Kidney (tissue), 14 donors: Measurements from ENCODE around the gene SRRM4. TPM values are rescaled to one million over a fixed set of nuclear protein-coding genes. Genes with fewer than 3 reads are reported as not detected.

Experiments used
- DNase-seq, 5 donors: peaks; one replicate each; pipeline ENCODE4 v3.0.0-alpha.2; 2013 to 2020
- FAIRE-seq: peaks from 2 replicates; lab custom pipeline; 2012; peaks lifted over from hg19 to GRCh38; lab: Jason Lieb, UNC
- H3K27ac ChIP-seq, 2 donors: one replicate each; pipeline ENCODE4 v1.7.0; 2013; ENCODE audit warnings: low read depth in 2 of 2, low read length in 2 of 2, inconsistent platforms in 1 of 2
- H3K27me3 ChIP-seq: one replicate; pipeline ENCODE4 v1.7.1; 2013; ENCODE audit warnings: low read length, inconsistent platforms; ENCODE audit not compliant: control insufficient read depth, insufficient read depth
- H3K36me3 ChIP-seq, 3 donors: one replicate each; pipeline versions ENCODE4 v1.7.0 to v1.7.1; 2013; ENCODE audit warnings: low read length in 3 of 3, control low read depth in 1 of 3, inconsistent platforms in 1 of 3; ENCODE audit not compliant: insufficient read depth in 3 of 3, control insufficient read depth in 2 of 3
- H3K4me1 ChIP-seq, 3 donors: one replicate each; pipeline versions ENCODE4 v1.7.0 to v1.7.1; 2013; ENCODE audit warnings: low read length in 3 of 3, inconsistent platforms in 1 of 3, low read depth in 1 of 3; ENCODE audit not compliant: control insufficient read depth in 2 of 3, insufficient read depth in 2 of 3
- H3K4me3 ChIP-seq, 3 donors: one replicate each; pipeline versions ENCODE4 v1.7.0 to v1.8.1; 2013; ENCODE audit warnings: low read length in 3 of 3, control low read depth in 1 of 3, inconsistent platforms in 1 of 3
- H3K9ac ChIP-seq, 3 donors: one replicate each; pipeline versions ENCODE4 v1.7.0 to v1.7.1; 2013; ENCODE audit warnings: low read length in 3 of 3, control low read depth in 1 of 3, inconsistent platforms in 1 of 3
- H3K9me3 ChIP-seq, 3 donors: one replicate each; pipeline versions ENCODE4 v1.7.0 to v1.7.1; 2013; ENCODE audit warnings: low read length in 3 of 3, control low read depth in 1 of 3, inconsistent platforms in 1 of 3; ENCODE audit not compliant: control insufficient read depth in 2 of 3, insufficient read depth in 1 of 3
- intact Hi-C: fragments of 100-400 bp; cut with DNase I; formaldehyde crosslinking; loops from one replicate; pipeline ENCODE4 v1.11.1; 2022
- polyA plus RNA-seq: library from polyadenylated mRNA; stranded (reverse); fragments of 350-450 nt; fragmentation: Illumina TruSeq; extraction: RNeasy Lipid Tissue Mini Kit (QIAGEN cat#74804); gene quantifications from one replicate; pipeline ENCODE4 v1.2.3, GENCODE V29; 2014; ENCODE audit warnings: low read depth, low replicate concordance; ENCODE audit not compliant: insufficient read depth
- total RNA-seq: library from RNA; stranded (reverse); fragmentation: NEBNext Ultra II Directional; extraction: Animal tissue kit (Norgen Biotek cat#: 25700); gene quantifications from one replicate; pipeline ENCODE4 v1.2.1, GENCODE V29; 2021
- TF ChIP-seq, protein P1 (sequence below): IDR thresholded peaks from 3 replicates; pipeline ENCODE4 v1.5.1; 2012; ENCODE audit warnings: mild to moderate bottlenecking, moderate library complexity, borderline replicate concordance; ENCODE audit not compliant: insufficient read depth; ENCODE audit errors: extremely low read depth
- donor health status: control.
- donor health status: control.
- donor health status: control.
- donor health status: control.
- donor health status: control.
- donor health status: DM: yes; HTN: yes; CAD: no.
- donor health status: Normal renal cell carcinoma (clear cell type).

SRRM4 gene
- total and polyA plus RNA-seq, 2 donors from 2014 or later = 0.06 to 0.17 TPM

DNA sequence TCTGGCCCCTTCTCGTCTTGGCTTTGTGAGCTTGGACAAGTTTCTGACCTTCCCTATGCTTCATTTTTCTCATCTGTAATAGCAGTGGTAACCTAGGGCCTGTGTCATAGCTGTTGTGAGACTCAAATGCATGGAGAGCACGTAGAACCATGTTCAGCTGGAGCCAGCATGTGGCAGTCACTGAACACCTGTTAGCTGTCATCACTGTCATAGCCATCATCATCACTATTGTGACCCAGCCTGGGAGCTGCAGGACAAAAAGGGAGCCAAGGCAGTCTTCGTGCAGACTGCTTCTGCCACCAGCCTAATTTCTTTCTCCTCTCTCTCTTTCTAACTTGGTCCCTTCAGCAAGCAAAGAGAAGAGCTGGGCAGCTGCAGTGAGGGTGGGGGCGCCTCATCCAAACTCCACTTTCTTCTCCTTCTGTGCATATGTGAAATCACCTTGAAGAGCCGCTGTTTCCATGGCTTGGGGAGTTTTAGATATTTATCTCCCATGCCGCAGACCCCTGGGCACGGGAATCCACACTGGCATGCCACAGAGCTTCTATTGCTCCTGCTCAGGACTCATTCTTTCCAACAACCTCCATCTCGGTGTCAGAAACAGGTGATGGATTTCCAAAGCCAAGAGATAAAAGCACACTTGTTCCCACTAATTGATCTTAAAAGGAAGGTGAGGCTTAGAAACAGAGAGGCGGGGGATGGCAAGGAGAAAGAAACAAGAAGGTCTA lies 87.0 kb downstream of the SRRM4 start:
- TF ChIP-seq, protein P1, sequence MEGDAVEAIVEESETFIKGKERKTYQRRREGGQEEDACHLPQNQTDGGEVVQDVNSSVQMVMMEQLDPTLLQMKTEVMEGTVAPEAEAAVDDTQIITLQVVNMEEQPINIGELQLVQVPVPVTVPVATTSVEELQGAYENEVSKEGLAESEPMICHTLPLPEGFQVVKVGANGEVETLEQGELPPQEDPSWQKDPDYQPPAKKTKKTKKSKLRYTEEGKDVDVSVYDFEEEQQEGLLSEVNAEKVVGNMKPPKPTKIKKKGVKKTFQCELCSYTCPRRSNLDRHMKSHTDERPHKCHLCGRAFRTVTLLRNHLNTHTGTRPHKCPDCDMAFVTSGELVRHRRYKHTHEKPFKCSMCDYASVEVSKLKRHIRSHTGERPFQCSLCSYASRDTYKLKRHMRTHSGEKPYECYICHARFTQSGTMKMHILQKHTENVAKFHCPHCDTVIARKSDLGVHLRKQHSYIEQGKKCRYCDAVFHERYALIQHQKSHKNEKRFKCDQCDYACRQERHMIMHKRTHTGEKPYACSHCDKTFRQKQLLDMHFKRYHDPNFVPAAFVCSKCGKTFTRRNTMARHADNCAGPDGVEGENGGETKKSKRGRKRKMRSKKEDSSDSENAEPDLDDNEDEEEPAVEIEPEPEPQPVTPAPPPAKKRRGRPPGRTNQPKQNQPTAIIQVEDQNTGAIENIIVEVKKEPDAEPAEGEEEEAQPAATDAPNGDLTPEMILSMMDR = no peak
- no peak overlapping the region for H3K4me3 ChIP-seq
- H3K27ac ChIP-seq = no peak overlapping the region
- DNase-seq = no peak
- intact Hi-C loops = no loop called here
- H3K9ac ChIP-seq = no peak overlapping the region
- no peaks in the 10 kb centered on the region for H3K4me1 ChIP-seq
- FAIRE-seq = no peak
- H3K9me3 ChIP-seq = no peaks in the 10 kb centered on the region
- H3K27me3 ChIP-seq = no peaks in the 10 kb centered on the region
- H3K36me3 ChIP-seq = no peaks in the 10 kb centered on the region

DNA sequence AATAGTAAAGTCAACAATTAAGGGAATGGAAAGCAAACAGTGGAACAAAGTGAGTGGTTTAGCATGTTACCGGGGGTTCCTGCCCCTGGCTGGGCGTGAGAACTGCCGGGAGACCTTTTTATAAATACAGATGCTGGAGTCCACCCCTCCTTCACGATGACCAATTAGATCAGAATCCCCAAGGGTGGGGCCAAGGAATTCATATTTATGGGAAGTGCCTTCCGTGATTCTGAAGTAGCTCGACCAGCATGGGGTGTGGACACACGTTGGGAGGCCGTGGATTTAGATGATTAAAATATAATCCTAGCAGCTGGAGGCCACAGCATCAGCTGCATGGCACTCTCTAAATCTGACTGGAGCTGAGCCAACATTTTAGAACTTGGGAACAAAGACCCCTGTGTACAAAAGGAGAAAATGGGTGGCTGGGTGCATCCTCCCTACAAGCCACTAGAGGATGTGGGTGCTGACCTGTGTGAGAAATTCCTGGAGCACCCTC lies 87.9 kb downstream of the SRRM4 start:
- Histone ChIP-seq H3K4me3 (no peak overlapping the region), H3K9ac (no peak overlapping the region), H3K9me3 (no peaks in the 10 kb centered on the region), H3K36me3 (no peaks in the 10 kb centered on the region), H3K27ac (no peak overlapping the region), H3K4me1 (no peaks in the 10 kb centered on the region), H3K27me3 (no peaks in the 10 kb centered on the region)
- FAIRE-seq (no peak), DNase-seq (no peak)
- intact Hi-C loops = no loop called here
- TF ChIP-seq, protein P1 = no peak

DNA sequence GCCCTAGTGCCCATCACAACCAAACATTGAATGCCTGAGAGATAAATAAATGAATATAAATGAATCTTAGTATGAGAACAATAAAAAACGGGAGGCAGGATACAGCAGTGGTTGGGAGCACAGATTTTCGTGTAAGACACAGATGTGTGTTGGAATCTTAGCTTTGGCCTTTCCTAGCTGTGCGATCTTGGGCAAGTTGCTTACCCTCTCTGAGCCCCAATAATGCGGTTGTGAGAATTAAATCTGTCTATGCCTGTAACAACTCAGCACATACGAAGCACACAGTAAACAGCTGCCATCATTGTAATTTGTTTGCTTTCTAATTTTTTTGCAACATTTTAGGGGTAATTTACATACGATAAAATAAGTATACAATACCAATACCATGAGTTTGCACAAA lies 89.8 kb downstream of the SRRM4 start:
- TF ChIP-seq, protein P1 = no peak
- intact Hi-C loops = no loop called here
- H3K4me3 ChIP-seq = no peak overlapping the region
- peaks cover 0 to 3% (median 0%) of the 10 kb centered on the region in 3 donors for H3K9me3 ChIP-seq
- H3K4me1 ChIP-seq = no peaks in the 10 kb centered on the region
- no peaks in the 10 kb centered on the region for H3K36me3 ChIP-seq
- no peak overlapping the region for H3K9ac ChIP-seq
- FAIRE-seq (no peak), DNase-seq (no peak)
- H3K27ac ChIP-seq = no peak overlapping the region
- no peaks in the 10 kb centered on the region for H3K27me3 ChIP-seq
